Suppressor macrophage (primary cell): Measurements from ENCODE around the gene SMARCAL1.
"Not testable (repeated sequence)": the region's sequence is repeated elsewhere in the genome, so short reads cannot be mapped to it uniquely, and the experiment has no call there.

ENCODE experiments used
- DNase-seq, 4 experiments: peaks; one replicate each; pipeline ENCODE4 v3.0.0-alpha.2; 2020 to 2022
- total RNA-seq, 17 experiments: gene quantifications; one replicate each; lab custom pipeline; 2026; ENCODE audit warnings: mixed read lengths in 6 of 17, inconsistent platforms in 3 of 17; lab: John Stamatoyannopoulos, UW

Gene SMARCAL1
- total RNA-seq = 12.1 to 42.7 (median 25.4) reads per million in 17 experiments

GRCh38 chr2:216412022-216412999, at the start of gene SMARCAL1:
SMARCAL1 (plus strand) TSS chr2:216412484; CDS start chr2:216414705, 2,221 bp downstream.
- peak; percentile 99 for DNase-seq

DNA sequence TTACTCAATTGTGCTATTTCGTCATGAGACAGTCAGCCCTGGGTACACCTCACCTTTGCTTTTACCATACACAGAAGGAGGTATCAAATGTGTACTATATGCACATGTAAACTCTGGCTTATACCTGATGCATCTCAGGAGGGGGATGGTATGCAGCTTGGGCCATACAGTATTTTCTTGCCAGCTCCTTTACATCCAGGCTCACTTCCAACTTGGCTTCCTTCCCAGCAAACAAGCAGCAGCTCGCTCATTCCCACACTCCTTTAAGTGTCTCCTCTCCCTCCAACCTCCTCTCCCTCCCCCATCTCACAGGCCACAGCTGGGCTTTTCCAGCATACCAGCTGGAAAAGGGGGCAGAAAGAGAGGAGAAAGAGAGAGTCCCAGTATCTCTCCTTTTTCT, 49.6 kb upstream of the SMARCAL1 start:
- DNase-seq = no peak

GRCh38 chr2:216363221-216363620, 49.1 kb upstream of the SMARCAL1 start:
- DNase-seq = no peak

- DNase-seq = no peak
Observed at GRCh38 chr2:216365518-216365917, 46.8 kb upstream of the SMARCAL1 start.

DNA sequence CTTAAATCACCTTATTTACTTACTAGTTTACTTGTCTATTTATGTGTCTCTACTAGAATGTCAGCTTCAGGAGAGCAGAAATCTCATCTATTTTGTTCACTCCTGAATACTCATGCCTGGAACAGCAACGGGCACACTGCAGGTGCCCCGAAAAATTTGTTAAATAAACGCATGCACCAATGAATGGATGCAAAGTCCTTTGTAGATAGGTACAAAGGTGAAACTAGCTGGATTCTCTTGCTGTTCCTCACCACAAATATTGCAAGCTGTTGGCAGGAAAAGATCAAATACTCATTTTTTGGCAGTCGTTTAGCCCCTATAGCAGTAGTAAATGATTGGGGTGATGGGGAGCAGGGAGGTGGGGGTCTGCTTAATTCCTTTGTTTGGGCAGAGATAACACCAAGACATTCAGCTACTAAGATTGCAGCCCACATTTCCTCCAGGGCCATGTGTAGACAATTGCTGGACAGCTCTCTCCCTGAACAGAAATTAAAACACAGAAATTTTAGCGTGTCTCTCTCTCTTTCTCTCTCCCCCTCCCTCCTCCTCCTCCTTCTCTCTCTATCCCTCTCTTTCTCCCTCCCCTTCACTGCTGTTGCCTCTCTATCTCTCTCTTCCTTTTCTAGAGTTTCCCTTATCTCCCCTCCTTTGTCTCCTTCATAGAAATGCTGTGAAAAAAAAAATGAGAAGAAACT, 45.4 kb upstream of the SMARCAL1 start:
- no peak for DNase-seq

DNA sequence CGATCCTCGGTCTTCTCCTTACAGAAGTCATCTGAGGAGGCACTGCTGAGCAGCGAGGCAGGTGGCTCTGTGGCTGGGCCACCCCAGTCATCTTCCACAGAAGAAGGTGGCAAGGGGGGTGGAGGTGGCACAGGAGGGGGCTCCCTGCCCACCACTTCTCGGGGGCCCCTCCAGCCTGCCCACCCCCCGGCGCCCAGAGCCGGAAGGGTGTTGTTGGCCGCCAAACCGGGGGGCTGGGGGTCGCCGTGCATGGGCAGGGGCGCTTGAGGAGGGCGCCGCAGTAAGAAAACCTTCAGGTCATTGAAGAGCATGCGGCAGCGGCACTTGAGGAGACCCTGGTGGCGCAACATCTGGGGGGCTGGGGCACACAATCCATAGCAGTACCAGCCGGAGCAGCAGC, 42.5 kb upstream of the SMARCAL1 start:
- DNase-seq = no peak

- no peak for DNase-seq
Observed at GRCh38 chr2:216370961-216371712, 41.1 kb upstream of the SMARCAL1 start.

DNA sequence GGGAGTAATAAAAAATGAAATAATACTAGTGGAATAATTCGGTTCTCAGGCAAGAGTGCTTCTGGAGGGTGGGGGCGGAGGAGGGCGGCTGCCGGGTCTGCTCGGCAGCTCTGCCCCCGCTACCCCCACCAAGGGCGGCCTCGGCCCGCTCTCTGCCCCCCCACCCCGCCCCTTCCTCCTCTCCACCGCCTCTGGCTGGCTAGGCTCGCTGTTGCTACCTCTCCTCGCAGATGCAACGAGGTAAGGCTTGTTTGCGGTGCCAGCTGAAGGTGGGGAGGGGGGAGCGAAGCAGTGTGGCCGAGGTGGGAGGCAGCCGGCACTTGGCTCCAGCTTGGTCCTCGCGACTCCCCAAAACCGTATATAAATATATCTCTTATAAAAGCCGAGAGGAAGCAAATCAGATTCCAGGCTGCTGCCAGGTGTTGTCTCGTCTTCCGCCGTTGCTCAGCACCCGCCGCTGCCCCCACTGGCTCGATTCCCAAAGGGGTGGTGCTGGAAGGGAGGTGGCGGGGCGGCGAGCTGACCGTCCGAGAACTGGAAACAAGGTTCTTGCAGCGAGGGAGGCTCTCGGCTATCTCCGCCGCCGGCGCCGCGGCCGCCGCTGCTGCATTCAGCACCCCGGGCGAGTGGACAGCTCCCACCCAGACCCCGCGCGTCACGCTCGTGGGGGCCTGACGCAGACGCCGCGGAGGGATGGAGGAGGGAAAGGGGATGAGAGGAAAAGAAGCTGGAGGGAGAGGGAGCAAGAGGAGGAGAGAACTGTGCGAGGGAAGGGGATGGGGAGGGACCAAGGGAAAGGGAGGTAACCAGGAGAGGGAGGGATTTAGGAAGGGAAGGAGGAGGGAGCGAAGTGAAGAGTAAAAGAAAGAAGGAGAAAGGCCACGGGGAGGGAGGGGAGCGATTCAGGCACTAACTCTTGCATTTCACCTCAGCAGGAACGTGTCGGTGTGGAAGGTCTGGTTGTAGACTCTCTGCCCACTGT, 40.3 kb upstream of the SMARCAL1 start, which contains the start of gene MARCHF4:
TSS of gene MARCHF4 (minus strand) at position 763 of the 982 bp plus-strand sequence. CDS start 2,223 bp downstream, outside the sequence.
- DNase-seq = peak; percentile 52 to 79 (median 60)

DNA sequence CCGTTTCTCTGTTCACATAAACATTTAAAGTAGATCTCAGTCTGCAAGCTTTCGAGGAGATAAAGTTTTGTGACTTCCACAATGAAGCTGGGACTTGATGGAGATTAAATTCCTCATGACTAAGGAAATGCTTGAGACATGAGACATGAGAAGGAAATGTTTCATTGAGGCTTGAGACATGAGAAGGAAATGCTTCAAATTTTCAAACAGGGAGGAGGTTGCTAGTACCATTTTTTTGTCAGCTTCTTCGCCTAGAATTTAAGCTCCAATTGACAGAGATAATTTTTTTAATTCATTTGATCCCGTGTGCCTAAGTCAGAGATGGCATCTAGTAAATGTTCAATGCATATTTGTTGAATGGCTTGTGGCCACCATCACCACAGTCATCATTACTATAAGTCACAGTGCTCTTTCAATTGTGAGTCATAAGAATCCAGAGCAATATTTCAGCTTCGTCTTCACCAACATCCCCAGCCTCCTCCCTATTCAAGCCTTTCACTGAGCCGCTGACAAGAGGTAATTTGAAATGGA, 39.5 kb upstream of the SMARCAL1 start:
- no peak for DNase-seq

GRCh38 chr2:216373896-216374295, 38.4 kb upstream of the SMARCAL1 start:
- no peak for DNase-seq

GRCh38 chr2:216375286-216375685, 37.0 kb upstream of the SMARCAL1 start:
- DNase-seq = no peak

DNA sequence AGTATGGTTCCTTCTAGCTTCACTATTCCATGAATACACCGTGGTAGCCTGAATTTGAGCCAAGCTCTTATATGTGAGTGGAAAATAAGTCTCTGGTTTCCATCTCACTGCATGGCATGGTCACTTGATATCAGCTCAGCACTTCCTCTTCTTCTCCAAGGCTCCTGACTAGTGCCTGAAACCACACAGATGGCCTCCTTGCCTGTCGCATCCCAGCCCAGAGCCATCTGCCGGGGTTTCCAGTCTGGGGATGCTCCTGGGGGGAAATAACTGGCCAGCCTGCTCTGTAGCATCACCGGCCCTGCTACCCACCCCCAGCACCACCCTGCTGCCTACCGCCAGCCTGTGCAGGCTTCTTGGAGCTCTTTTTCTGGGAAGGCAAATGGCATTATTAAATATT, 32.3 kb upstream of the SMARCAL1 start:
- DNase-seq = peak in 2 of 4 experiments; percentile 14 to 32

DNA sequence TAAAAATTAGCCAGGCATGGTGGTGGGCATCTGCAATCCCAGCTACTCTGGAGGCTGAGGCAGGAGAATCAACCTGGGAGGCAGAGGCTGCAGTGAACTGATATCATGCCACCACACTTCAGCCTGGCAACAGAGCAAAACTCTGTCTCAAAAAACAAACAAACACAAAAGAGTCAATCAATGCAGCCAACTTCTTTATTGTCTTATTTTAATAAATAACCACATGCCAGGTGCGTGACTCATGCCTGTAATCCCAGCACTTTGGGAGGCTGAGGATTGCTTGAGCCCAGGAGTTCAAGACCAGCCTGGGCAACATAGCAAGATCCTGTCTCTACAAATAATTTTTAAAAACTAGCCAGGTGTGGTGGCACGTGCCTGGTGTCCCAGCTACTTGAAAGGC, 27.9 kb upstream of the SMARCAL1 start:
- not testable (repeated sequence) for DNase-seq

DNA sequence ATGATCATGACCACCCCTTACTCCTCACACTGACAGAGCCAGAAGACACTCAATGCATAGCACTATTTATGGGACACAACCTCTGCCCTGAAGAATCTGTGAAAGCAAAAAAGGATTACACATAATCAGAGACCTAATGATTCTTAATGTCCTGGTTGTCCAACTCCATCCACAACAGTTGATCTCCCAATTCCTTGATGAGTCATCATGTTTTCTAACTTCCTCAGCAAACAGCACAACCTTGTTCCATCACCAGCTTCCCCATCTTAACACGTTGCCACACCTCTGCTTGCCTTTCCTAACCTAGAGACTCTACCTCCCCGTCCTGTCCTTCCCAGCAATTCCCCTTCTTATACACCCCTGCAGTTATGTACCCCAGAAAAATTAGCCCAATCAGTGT, 26.8 kb upstream of the SMARCAL1 start:
- DNase-seq = peak in 1 of 4 experiments; percentile 7

DNA sequence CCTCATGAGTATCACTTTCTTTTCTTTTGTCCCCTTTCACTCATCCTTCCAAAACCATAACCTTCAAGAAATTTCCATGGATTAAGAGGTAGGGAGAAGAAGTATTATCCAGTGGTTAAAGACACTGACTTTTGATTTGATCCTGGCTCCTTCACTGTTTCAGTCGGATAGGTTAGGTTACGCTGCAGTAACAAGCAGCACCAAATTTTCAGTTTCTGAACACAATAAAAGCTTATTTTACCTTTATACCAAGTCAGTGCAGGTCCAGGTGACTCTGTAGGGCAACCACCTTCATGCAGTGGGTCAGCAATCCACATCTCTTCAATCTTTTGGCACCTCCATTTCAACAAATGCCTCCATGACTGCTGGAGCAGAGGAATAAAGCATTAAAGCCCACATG, 25.0 kb upstream of the SMARCAL1 start:
- DNase-seq = no peak

GRCh38 chr2:216388046-216388884, 24.0 kb upstream of the SMARCAL1 start:
- peak in 3 of 4 experiments; percentile 6 to 25 (median 20) for DNase-seq

GRCh38 chr2:216389570-216389969, 22.7 kb upstream of the SMARCAL1 start:
- peak; percentile 57 to 85 (median 72) for DNase-seq

DNA sequence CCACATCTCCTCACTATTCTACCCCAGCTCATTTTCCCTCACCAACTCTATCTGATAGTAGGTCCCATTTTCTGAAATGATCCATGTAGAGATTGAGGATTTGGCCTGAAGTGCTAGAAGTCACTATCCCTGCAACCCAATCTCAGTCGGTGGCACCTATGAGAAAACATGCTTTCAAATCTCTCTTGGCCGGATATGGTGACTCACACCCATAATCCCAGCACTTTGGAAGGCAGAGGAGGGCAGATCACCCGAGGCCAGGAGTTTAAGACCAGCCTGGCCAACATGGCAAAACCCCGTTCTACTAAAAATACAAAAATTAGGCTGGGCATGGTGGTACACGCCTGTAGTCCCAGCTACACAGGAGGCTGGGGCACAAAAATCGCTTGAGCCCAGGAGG, 20.9 kb upstream of the SMARCAL1 start:
- no peak for DNase-seq

- DNase-seq = peak in 2 of 4 experiments; percentile 7 to 20
Observed at GRCh38 chr2:216392018-216392562, 20.2 kb upstream of the SMARCAL1 start.
